Esophagus mucosa (tissue), 1 donor: ENCODE measurements around the gene LAMA1. TPM values are rescaled to one million over a fixed set of nuclear protein-coding genes. Genes with fewer than 3 reads are reported as not detected.
"Not testable (repeated sequence)": the region's sequence is repeated elsewhere in the genome, so short reads cannot be mapped to it uniquely, and the experiment has no call there.

ENCODE experiments used
- ATAC-seq: fragments of 200-7000 bp; cut with Tn5 transposase; one replicate; pipeline ENCODE4 v1.9.1; 2020
- total RNA-seq: library from RNA; stranded (reverse); gene quantifications from one replicate; pipeline ENCODE4 v1.2.4, GENCODE V29; 2023
- donor health status: DM: yes; HTN: yes; CAD: no.

Gene LAMA1
- total RNA-seq, 1 donor from 2014 or later: 5.5 TPM

DNA sequence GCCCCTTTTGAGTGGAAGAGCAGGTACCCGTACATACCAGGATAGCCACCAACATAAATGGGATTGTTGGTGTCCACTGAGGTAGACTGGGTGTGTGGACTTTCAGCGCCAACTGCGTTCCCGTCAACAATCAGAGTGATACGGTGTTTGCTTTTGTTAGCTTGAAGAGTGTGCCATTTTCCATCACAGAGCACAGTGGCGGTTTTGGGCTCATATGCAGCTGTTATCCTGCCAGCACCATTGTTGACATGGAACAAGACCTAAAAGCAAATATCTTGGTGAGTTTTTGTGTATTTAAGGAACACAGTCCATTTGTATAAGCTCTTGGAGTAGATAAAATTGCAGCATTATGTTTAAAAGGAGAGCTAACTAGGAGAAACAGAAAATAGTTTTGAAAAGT is 174.5 kb downstream of the LAMA1 start:
- ATAC-seq: no peak

DNA sequence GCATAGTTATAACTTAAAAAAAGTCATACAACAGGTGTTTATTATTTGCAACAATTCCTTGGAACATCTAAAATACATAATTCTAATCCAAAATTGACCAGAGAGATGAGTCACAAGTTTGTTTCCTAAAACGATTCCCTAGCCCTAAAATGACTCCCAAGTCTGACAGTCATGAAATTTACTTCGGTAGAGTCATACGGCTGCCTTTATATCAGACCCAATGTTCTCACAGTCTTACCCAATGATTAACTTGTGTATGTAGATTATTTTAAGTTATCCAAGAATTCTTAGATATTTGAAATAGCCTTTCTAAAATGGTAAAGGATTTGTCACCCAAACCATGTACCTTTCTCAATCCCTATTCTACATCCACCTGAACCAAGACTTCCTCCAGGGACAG is 174.9 kb downstream of the LAMA1 start:
- ATAC-seq: no peak

DNA sequence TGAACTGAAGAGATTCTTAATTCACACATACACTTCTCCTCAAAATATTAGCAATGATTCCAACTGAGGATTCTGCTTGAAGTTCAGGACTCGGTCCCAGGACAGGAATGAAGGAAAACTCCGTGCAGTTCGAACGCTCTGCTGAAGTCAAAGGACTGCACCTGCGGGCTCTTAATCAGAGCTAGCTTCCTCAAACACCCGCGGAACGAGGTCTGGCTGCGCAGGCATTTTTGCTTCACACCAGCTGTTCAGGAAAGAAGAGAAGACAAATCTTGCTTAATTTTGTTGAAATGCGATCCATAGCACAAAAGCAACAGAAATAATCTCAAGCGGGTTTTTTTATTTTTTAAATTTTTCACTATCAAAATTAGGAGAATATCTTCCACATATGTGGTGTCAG is 175.6 kb downstream of the LAMA1 start:
- ATAC-seq: no peak

DNA sequence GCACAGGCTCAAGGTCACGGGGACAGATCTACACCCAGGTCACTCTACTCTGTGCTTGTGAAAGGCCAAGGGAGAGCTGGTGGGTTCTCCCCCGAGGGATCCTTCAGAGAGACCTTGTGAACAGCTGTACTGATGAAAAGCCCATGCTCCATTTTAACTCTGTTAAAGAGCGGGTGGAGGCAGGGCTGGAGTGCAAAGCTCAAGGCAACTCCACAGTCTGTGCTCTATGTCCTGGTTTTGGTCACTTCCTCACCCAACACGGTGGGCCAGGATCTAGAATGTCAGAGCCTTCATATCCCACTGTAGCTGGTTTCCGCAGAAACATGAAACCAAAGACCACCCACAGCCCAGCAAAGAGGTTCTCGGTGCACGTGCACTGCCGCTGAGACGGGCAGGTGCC is 177.1 kb downstream of the LAMA1 start:
- ATAC-seq: no peak

DNA sequence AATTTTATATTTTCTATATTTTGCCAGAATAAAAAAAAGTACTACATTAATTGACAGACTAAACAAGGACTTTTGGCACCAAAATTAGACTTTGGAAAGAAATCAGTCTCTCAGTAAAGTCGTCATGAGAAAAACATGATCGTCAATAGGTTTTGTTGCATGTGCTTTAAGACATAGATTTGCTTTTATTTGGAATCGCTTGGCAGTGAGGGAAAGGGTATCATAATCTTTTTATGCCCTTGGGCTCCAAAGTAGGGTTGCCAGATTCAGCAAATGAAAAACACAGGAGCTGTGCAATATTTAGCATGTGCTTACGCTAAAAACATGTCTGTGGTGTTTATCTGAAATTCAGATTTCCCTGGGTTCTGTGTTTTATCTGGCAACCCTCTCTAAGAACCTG is 177.6 kb downstream of the LAMA1 start:
- no peak for ATAC-seq

DNA sequence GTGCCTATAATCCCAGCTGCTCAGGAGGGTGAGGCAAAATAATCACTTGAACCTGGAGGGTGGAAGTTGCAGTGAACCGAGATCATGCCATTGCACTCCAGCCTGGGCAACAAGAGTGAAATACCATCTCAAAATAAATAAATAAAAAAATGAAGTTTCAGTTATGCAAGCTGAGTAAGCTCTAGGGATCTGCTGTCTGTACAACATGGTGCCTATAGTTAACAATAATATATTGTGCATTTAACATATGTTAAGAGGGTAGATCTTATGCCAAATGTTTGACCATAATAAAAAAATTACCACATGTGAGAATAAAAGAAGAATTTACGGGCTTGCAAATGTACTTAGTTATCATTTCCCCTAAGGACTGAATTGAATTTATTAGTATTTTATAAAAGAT is 179.2 kb downstream of the LAMA1 start:
- ATAC-seq: not testable (repeated sequence)

DNA sequence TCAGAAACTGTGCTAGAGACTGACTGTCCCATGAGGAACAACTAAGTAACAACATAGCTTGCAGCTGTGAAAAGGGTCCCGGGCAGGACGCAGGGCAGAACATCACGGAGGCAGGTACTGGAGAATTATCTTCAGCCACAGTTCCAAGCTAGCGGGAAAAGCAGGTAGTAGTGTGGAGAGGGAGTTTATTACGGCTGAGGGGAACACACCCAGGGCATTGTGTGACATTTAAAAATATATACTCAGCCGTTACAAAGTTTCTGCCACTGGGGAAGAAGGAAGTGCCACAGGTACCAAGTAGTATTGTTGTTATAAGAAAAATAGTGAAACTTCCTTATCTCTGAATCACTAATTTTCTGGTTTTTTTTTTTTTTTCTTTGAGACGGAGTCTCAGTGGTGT is 179.6 kb downstream of the LAMA1 start:
- no peak for ATAC-seq

DNA sequence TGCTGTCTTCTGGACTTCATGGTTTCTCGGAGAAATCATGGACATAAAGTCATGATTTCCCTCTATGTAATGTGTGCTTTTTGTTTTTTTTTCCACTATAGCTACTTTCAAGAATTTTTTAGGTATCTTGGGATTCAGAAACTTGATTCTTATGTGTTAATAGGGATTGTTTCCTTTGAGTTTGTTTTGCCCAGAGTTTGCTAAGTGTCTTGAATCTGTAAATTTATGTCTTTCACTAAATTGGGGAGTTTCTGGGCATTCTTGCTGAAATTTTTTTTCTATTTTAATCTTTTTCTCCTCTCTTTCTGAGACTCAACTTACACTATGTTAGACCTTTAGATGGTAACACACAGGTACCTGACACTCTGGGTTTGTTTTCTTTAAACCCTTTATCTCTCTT is 182.7 kb downstream of the LAMA1 start:
- ATAC-seq: no peak

DNA sequence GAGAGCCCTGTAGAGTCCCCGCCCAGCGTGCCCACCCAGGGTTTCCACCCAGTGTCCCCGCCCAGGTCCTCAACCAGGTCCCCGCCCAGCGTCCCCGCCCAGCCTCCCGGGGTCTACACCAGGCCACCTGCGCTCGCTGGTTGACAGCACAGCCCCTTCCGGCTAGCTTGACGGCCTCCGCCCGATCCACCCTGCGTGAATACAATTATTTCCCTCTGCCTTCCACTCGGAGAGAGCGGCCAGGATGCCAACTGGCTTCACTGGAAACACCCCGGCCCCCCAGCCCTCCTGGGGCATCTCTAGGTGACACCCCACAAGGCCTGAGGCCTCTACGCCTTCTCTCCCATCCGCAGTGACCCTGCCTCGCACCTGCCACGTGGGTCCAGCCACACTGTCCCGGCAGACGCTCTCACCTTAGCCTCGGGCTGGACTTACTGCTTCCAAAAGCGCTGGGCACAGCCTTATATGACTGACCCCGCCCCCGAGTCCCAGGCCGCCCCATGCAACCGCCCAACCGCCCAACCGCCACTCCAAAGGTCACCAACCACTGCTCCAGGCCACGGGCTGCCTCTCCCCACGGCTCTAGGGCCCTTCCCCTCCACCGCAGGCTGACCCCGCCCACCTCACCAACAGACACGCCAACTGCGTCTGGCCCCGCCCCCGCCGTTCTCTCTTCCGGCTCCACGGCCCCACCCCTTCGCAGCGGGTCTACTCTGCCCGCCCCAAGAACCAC is 188.1 kb downstream of the LAMA1 start:
- ATAC-seq: peak; percentile 42

DNA sequence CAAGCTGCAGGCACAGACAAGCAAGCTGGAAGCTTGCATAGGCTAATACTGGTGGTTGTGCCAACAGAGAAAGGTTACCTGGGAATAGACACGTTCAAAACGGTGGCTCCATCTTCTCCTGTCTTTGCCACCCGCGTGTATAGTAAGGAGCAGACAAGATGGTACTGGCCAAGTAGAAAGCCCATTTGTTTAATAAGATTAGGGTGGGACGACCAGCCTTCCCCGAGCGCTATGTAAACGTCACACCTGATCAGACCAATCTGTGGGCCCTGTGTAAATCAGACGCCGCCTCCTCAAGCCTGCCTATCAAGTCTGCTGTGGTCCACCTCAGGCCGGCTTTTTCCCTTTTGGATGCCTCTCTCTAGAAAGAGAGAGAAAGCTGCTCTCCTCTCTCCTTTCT is 189.2 kb downstream of the LAMA1 start:
- ATAC-seq: peak; percentile 60

DNA sequence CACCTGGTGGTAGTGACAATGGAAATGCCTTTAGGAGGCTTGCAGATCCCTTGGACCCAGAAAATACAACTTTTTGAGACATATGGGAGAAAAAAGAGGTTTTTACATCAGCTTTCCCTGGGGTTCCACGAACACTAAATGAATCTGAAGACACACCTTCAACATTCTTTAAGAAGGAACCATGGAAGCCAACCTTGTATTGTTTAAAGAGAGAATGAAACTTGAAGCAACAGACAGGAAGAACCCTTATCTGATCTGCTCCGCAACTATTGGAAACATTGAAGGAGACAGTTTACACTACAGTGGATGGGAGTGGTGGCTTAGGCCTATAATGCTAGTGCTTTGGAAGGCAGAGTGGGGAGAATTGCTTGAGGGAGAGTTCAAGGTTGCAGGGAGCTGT is 190.4 kb downstream of the LAMA1 start:
- ATAC-seq: no peak

DNA sequence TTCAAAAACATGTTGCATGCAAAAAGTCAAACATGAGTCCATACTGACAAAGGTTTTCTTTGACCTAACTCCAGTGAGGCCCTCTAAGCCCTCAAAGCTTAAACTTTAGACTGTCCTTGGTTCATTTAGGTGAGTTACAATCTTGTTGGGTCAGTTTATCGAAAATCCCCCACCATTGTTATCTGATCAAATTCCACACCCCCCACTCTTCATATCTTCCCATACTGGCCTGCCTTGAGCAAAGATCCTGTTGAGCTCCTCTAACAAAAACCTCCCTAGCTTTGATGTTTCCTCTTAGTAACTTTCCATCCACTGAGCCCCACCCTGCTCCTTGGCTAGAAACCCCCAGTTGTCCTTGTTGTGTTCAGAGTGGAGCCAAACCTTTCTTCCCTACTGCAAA is 194.4 kb downstream of the LAMA1 start:
- ATAC-seq: no peak

DNA sequence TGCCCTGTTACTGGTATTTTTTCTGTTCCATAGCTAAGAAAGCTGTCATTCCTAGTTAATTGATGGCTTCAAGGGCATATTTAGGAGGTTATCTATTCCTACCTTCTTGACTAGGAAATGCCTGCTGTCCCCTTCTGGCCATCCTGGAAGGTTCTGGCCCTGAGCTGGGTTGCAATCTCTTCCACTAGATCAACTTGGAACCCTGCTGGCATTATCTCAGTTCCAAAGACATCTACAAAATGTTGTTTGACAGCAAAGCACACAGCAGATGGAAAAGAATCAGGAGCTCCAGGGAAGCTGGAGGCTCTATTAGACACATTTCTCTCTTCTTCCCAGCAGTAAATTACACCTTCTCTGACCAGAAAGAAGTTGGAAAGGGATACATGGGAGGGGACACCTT is 196.0 kb downstream of the LAMA1 start:
- no peak for ATAC-seq

DNA sequence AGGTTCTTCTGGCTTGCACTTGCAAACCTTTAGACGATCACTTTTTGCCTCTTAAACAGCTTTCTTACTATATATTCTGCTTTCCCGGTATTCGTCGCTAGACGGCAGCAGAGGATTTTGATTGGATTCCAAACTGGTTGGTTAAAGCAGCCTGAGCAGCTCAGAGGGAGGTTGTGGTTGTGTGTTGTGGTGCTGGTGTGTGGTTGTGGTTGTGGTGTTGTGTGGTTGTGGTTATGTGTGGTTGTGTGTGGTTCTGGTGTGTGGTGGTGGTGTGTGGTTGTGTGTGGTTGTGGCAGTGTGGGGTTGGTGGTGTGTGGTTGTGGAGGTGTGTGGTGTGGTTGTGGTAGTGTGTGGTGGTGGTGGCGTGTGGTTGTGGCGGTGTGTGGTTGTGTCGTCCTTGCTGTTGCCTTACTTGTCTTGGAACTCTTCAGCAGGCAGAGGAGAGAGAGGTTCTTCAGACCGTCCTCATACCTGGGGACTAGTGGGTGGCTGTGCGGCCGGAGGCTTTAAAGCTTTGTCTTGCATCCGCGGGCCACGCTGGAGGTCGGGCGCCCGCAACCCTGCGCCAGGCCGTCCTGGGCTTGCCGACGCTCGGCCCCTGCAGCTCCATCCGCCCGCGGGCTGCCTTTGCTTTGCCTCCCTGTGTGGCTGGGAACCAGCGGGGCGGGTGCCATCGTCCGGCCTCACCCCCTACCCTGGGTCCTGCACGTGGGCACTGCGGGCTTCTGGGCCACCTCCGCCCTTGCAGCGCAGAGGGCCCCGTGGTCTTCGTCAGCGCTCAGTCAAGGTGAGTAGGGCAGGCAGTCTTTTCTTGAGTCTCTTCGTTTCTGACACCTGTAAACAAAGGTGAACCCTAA is 197.3 kb downstream of the LAMA1 start:
- peak; percentile 69 for ATAC-seq

DNA sequence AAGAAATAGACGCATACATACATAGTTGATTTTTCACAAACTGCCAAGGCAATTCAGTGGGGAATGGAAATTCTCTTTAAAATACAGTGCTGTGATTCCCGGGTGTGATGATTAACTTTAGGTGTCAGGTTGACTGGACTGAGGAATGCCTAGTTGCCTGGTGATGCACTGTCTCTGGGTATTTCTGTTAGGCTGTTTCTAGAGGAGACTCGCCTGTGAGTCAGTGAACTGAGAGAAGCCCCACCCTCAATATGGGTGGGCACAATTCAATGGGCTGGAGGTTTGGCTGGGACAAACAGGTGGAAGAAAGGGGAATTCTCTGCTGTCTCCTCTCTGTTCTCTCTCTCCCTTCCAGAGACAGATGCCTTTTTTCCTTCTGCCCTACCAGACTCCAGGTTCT is 200.5 kb downstream of the LAMA1 start:
- no peak for ATAC-seq

DNA sequence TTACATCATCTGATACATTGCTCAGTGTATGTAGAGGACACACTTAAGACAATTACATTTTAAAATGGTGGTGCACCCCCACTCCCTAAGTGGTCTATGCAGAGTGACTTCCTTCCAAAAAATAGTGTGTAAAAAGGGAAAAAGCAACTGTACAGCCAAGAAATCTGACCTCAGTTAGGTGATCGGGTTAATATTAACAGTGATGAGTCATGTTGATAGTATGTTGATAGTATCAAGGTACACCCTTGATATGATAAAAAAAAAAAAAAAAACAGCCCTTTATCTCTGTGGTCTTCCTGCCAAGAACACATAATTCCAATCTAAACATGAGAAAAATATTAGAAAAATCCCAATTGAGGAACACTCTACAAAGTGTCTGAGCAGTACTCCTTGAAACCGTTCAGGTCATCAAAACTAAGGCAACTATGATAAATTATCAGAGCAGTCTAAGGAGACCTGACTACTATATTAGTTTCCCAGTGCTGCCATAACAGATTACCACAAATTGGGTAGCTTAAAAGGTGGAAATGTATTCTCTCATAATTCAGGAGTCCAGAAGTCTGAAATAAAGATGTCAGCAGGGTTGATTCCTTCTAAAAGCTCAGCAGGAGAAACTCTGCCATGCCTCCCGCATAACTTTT is 216.2 kb downstream of the LAMA1 start:
- no peak for ATAC-seq

DNA sequence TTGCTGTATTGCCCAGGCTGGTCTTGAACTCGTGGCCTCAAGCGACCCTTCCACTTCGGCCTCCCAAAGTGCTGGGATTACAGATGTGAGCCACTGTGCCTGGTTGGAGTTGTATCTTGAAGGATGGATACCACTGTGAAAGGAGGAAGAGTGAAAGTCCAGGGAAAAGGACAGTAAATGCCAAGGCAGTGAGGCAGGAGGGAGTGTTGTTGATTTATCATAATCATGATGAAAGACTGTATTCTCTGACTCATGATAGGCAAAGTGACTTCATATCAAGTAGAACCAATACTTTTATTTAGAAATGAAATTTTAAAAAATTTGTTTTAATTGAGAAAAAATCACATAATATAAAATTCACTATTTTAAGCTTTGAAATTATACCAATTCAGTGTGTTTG is 225.8 kb downstream of the LAMA1 start:
- ATAC-seq: no peak

Other genes with a start within 250 kb of the LAMA1 start
- gene LRRC30, start 113.3 kb upstream of the LAMA1 start, total RNA-seq: not detected